GM12801 (cell line): Measurements from ENCODE around the gene CLN5.

Experiments
- TF ChIP-seq, protein P1 (sequence below): IDR thresholded peaks from one replicate; pipeline ENCODE4 v1.5.1; 2011; ENCODE audit warnings: control low read depth; ENCODE audit not compliant: insufficient read length; ENCODE audit errors: extremely low read depth

Gene CLN5

GRCh38 chr13:76991796-76992547, at the start of gene CLN5:
Gene CLN5 (plus strand): TSS chr13:76992081. CDS start chr13:76992099, 18 bp downstream.
- TF ChIP-seq, protein P1, sequence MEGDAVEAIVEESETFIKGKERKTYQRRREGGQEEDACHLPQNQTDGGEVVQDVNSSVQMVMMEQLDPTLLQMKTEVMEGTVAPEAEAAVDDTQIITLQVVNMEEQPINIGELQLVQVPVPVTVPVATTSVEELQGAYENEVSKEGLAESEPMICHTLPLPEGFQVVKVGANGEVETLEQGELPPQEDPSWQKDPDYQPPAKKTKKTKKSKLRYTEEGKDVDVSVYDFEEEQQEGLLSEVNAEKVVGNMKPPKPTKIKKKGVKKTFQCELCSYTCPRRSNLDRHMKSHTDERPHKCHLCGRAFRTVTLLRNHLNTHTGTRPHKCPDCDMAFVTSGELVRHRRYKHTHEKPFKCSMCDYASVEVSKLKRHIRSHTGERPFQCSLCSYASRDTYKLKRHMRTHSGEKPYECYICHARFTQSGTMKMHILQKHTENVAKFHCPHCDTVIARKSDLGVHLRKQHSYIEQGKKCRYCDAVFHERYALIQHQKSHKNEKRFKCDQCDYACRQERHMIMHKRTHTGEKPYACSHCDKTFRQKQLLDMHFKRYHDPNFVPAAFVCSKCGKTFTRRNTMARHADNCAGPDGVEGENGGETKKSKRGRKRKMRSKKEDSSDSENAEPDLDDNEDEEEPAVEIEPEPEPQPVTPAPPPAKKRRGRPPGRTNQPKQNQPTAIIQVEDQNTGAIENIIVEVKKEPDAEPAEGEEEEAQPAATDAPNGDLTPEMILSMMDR = no peak

DNA sequence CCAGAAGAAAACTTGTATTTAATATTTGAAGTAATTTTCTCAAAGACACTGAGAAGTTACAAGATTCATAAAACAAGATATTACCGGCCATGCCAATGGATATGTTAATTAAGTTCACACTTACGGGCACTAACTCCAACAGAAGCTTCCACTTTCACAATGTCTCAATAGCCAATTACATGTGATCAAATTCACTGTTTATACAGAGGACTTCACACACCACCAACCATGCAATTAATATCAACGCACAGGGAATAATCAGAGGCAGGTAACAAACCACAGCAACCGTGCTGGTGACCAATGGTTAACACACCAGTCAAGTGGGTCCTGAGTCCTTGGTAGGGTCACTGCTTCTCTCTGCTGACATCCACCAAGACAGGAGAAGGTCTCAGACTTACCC, 49.5 kb upstream of the CLN5 start:
- TF ChIP-seq, protein P1 = no peak

GRCh38 chr13:76943646-76944045, 48.2 kb upstream of the CLN5 start:
- TF ChIP-seq, protein P1 = no peak

DNA sequence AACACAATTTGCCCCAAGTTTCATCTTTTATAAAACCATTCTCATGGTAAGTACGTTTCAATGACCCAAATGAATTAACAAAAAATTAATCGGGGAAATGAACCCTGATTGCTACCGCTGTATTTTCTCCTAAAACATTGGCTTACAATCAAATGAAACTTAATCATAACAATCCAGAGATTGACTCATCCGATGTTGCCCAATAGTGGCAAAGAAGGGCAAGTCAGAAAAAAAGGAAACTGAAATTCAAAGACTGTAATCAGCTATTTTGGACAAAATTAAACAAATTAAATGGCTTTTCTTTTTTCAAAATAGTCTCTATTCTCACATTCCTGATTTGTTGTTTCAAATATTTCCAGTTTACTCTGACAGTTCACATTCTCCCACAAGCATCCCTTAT, 47.4 kb upstream of the CLN5 start:
- TF ChIP-seq, protein P1 = no peak

DNA sequence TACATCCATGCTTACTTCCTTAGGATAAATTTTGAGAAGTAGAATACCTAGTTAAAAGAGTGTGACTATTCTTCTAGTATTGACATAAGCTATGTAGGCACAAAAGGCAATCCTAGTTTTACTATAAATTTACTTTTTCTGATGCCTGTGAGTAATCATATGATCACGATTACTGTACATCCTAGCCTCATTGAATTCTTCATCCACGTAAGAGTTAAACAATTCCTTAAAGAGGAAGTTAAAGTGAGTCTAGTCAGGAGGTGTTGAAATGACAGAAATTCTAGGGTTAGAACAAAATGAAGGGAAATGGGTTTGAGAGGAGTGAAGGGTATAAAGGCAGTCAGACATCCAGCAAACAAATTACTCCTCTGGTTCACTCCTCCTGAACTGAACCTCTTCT, 43.7 kb upstream of the CLN5 start, which contains the start of gene ACOD1:
Gene ACOD1, plus strand, starts transcription at position 363 of the 400 bp plus-strand sequence. CDS start 48 bp downstream, outside the sequence.
- TF ChIP-seq, protein P1 = no peak

DNA sequence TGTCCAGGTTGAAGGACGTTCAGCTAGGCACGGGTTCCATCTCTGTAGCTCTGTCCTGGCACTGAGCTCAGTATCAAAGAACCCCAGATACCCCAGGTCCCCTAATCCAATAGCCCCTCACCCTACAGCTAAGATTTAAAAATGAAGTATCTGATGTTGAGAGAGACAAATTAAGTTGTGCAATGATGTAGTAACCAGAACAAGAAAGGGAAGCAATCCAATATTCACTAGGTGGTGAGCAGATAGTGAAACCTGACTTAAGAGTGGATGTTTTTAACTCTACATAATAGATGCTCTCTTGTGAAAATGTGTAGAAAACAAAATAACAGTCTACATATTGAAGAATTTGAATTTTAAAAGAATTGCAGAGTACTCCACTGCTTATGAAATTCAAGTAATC, 41.8 kb upstream of the CLN5 start:
- TF ChIP-seq, protein P1 = no peak

DNA sequence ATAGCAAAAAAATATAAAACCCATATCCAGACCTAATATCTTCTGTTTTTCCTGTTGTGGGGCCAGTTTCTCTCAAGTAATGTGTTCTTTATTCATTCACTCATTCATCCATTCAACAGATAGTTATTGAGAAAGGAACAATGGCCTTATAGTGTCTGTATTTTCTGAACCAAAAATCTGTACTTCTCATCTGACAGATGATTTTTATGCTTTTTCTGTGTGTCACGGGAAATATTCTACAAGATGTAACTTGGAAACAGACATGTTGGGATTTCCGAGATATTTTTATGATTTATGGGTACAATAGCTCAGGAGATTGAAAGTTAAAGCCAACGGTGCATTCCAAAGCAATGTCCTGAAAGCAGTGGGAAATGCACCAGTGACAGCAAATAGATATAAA, 37.9 kb upstream of the CLN5 start:
- TF ChIP-seq, protein P1 = no peak

GRCh38 chr13:76954538-76954937, 37.3 kb upstream of the CLN5 start:
- TF ChIP-seq, protein P1 = no peak
